PFSK-1 (cell line): ENCODE measurements around the gene TMEM63A.

ENCODE experiments used
- POLR2AphosphoS5 ChIP-seq: IDR thresholded peaks from 2 replicates; pipeline ENCODE4 v1.6.1; 2012; ENCODE audit warnings: low read depth, mild to moderate bottlenecking, control low read depth, low read length, moderate library complexity
- REST ChIP-seq, 2 experiments: IDR thresholded peaks; 2 replicates each; pipeline versions ENCODE4 v1.6.1 to v1.8.0; 2011 to 2012; ENCODE audit warnings: low read depth in 2 of 2, low read length in 2 of 2, control low read depth in 1 of 2, inconsistent platforms in 1 of 2, mild to moderate bottlenecking in 1 of 2, moderate library complexity in 1 of 2; ENCODE audit not compliant: insufficient read depth in 1 of 2
- TAF1 ChIP-seq: IDR thresholded peaks from 2 replicates; pipeline ENCODE4 v1.6.1; 2012; ENCODE audit warnings: low read length, control low read depth, borderline replicate concordance; ENCODE audit not compliant: insufficient read depth

DNA sequence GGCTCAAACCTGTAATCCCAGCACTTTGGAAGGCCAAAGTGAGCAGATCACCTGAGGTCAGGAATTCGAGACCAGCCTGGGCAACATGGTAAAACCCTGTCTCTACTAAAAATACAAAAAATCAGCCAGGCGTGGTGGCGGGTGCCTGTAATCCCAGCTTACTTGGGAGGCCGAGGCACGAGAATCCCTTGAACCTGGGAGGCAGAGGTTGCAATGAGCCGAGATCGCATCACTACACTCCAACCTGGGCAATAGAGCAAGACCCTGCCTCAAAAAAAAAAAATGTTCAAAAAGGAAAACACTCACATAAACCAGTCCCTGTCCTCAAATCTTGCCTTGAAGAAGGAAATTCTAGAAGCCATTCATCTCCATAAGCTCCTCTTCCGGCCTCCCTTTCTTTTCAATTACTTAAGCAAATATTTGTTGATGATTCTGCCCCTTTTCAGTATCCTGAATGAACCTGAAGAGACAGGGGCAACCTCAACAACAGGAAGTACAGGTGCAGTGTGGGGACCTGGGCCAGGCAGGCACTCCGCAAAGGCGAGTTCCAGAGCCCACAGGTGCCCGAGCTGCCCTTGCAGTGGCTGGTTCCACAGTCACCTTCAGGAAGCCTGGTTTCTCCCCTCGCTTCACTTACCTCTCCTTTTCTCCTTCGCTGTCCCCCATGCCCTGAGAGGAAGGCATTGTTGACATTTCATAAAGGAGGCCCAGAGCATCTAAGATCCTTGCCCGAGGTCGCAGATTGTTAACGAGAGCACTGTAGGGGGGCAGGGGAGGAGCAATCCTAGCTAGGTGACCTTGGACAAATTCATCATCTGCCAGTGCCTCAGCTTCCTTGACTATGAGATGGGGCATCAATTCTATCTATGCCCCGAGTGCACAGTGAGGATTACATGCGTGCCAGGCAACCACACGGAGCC, 15.7 kb upstream of the TMEM63A start:
- no peak for TF ChIP-seq POLR2AphosphoS5
- TF ChIP-seq REST (IDR thresholded peaks at IDR 0.05; ENCODE audit: insufficient read depth in 1 of 2, low read depth in 2 of 2, low read length in 2 of 2) = no peak
- TF ChIP-seq TAF1 = no peak
